ENCODE results near the gene ZSCAN25.

DNA sequence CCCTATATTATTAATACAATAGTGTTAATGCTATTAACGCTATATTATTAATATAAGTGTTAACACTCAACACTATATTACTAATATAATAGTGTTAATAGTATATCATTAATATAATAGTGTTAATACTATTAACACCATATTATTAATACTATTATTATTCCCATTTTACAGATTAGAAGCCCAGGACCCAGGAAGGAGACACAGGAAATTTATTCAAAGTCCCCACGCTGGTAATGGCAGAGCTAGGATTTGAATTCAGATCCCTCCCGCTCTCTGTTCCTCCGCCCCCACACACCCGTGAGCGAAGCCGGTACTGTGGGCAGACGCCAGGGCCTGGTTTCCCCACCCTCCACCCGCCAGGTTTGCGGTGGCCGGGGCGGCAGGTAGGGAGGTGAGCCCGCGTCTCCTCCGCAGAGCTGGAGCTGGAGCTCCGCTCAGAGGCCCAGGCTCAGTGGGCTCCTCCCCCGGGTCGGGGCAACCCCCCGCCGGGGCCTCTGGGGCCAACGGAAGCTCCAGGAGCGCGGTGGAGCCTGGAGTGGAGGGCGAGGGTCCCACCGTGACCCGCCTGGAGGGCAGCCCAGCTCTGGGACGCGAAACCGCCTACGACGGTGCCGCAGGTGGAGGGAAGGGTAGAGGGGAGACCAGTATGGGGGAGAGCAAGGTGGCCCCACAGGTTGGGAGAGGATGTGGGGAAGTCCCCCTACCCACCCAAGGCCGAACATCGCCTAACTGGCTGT, 18.8 kb upstream of the ZSCAN25 start, which contains the start of gene TMEM225B:
- TF ChIP-seq, protein P1, sequence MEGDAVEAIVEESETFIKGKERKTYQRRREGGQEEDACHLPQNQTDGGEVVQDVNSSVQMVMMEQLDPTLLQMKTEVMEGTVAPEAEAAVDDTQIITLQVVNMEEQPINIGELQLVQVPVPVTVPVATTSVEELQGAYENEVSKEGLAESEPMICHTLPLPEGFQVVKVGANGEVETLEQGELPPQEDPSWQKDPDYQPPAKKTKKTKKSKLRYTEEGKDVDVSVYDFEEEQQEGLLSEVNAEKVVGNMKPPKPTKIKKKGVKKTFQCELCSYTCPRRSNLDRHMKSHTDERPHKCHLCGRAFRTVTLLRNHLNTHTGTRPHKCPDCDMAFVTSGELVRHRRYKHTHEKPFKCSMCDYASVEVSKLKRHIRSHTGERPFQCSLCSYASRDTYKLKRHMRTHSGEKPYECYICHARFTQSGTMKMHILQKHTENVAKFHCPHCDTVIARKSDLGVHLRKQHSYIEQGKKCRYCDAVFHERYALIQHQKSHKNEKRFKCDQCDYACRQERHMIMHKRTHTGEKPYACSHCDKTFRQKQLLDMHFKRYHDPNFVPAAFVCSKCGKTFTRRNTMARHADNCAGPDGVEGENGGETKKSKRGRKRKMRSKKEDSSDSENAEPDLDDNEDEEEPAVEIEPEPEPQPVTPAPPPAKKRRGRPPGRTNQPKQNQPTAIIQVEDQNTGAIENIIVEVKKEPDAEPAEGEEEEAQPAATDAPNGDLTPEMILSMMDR (conservative IDR thresholded peaks at IDR 0.05; ENCODE audit: low read depth, low read length), result no peak
- TF ChIP-seq EZH2 (IDR thresholded peaks at IDR 0.05; ENCODE audit: borderline replicate concordance, low read depth, low read length, poor library complexity, severe bottlenecking), result no peak
